H1 (cell line): ENCODE data around the gene ALG10.

Experiments
- EZH2 ChIP-seq: fragments of 200-600 bp; sonication (generic); IDR thresholded peaks from 2 replicates; pipeline ENCODE4 v1.7.1; 2012; ENCODE audit warnings: low read depth, mild to moderate bottlenecking, moderate library complexity, low read length, inconsistent platforms; ENCODE audit not compliant: severe bottlenecking
- POLR2A ChIP-seq, 2 experiments: IDR thresholded peaks; 1 replicate in 1 of 2; 2 replicates in 1 of 2; pipeline ENCODE4 v1.6.1; 2011; ENCODE audit warnings: low read depth in 2 of 2, low read length in 2 of 2, mild to moderate bottlenecking in 2 of 2; ENCODE audit errors: control extremely low read depth in 1 of 2
- TF ChIP-seq, protein P1 (sequence below), 3 experiments: IDR thresholded peaks; 1 replicate in 2 of 3; 2 replicates in 1 of 3; pipeline versions ENCODE4 v1.5.1 to v1.6.1; 2011; ENCODE audit warnings: low read length in 3 of 3, mild to moderate bottlenecking in 3 of 3, inconsistent platforms in 2 of 3, low read depth in 1 of 3, moderate library complexity in 1 of 3; ENCODE audit not compliant: insufficient read depth in 1 of 3; ENCODE audit errors: control extremely low read depth in 1 of 3

DNA sequence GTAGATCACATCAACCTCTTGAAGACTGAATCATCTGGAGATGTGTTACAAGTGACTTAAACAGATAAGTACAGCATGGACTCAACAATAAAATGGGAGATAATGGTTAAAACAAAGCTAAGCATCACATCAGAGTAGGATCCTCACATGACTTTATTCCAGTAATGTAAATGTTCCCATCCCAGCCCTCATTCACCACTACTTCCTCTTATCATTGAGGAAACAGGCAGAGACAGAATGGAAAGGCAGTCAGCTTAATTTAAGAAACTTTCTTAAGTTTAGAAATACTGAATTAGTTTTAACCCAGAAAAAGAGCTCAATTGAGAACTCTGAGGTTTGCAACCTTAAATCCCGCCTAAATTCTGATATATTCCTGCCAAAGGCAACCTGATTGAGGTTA lies 1.2 kb upstream of the ALG10 start:
- TF ChIP-seq EZH2 (no peak), POLR2A (IDR thresholded peaks at IDR 0.05; ENCODE audit: control extremely low read depth in 1 of 2, low read depth in 2 of 2, low read length in 2 of 2) (no peak)
- TF ChIP-seq, protein P1, sequence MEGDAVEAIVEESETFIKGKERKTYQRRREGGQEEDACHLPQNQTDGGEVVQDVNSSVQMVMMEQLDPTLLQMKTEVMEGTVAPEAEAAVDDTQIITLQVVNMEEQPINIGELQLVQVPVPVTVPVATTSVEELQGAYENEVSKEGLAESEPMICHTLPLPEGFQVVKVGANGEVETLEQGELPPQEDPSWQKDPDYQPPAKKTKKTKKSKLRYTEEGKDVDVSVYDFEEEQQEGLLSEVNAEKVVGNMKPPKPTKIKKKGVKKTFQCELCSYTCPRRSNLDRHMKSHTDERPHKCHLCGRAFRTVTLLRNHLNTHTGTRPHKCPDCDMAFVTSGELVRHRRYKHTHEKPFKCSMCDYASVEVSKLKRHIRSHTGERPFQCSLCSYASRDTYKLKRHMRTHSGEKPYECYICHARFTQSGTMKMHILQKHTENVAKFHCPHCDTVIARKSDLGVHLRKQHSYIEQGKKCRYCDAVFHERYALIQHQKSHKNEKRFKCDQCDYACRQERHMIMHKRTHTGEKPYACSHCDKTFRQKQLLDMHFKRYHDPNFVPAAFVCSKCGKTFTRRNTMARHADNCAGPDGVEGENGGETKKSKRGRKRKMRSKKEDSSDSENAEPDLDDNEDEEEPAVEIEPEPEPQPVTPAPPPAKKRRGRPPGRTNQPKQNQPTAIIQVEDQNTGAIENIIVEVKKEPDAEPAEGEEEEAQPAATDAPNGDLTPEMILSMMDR (IDR thresholded peaks at IDR 0.05; ENCODE audit: control extremely low read depth in 1 of 3, insufficient read depth in 1 of 3, low read depth in 1 of 3, low read length in 3 of 3): no peak
